Activated T-cell treated with anti-CD3 and anti-CD28 coated beads, Interleukin-2, amount 50 U/mL, for 24 hours (primary cell): ENCODE measurements around the gene RNASE13.

Experiments
- DNase-seq: peaks from one replicate; pipeline ENCODE4 v3.0.0-alpha.2; 2020
- H3K27ac Mint-ChIP-seq: 2 replicates; pipeline ENCODE4 v1.8.0; 2020; ENCODE audit warnings: mild to moderate bottlenecking, mixed read lengths
- H3K27me3 Mint-ChIP-seq: 2 replicates; pipeline ENCODE4 v1.8.0; 2020; ENCODE audit warnings: mixed read lengths
- H3K36me3 Mint-ChIP-seq: 2 replicates; pipeline ENCODE4 v1.8.0; 2020; ENCODE audit warnings: low read depth, mixed read lengths
- H3K4me1 Mint-ChIP-seq: 2 replicates; pipeline ENCODE4 v1.8.0; 2020; ENCODE audit warnings: low read depth, mixed read lengths
- H3K4me3 Mint-ChIP-seq: 2 replicates; pipeline ENCODE4 v1.8.0; 2020; ENCODE audit warnings: mild to moderate bottlenecking, moderate library complexity, mixed read lengths
- H3K9me3 Mint-ChIP-seq: 2 replicates; pipeline ENCODE4 v1.8.0; 2020; ENCODE audit warnings: mixed read lengths

The RNASE13 gene

DNA sequence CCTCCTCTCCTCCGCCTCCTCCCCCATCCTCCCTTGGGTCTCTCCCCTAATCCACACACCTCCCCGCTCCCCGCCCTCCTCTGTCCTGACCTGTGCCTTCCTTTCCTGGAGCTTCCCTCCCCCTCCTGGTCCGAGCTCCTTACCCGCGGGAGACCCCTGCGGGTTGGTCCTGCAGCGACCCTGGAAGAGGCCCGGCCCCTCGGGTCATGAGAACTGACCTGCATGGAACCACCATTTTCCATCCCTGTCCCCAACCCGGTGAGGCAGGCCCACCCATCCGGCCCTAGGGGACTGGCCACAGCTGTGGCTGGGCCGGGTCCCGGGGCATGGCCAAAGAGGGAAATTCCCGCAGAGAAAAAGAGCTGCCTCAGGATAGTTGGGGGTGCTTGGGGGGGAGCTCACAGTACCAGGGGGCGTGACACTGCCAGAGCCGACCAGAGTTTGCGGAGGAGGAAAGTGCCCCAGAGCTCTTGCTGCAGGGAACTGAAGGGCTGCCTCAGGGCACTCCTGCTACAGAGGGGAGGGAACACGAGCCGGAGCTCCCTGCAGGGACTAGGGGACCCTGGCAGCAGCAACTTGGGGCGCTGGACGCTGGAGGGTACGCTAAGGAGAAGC lies 36.1 kb upstream of the RNASE13 start:
- Mint-ChIP-seq H3K27me3 (peaks cover 70% of the 10 kb centered on the region), H3K4me1 (peaks cover 36% of the 10 kb centered on the region), H3K9me3 (no peaks in the 10 kb centered on the region), H3K4me3 (peak overlapping the region; percentile 72), H3K27ac (no peak overlapping the region), H3K36me3 (no peaks in the 10 kb centered on the region)
- DNase-seq = no peak

DNA sequence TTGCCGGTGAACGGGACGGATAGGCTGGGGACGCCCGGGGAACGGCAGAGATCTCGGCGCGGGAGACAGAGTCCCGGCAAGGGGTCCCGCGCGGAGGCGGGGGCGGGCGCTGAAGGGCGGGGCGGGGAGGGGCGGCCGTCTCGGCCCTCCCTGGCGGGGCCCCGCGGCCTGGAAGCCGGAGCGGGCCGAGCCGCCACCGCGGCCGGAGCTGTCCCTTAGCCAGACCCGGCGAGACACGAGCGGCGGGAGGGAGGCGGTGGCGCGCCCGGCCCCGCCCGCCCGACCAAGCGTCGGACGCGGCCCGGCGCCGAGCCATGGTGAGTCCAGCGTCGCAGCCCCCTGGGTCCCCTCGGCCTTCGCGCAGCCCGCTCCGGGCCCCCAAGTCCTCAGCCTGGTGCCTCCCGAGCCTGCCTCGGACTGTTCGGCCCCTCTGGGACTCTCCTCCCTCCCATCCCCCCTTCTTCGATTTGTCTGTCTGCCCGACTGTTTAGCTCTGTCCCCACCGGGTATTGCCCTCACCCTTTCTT lies 35.5 kb upstream of the RNASE13 start, which contains the start of gene ARHGEF40:
TSS of gene ARHGEF40 (plus strand) at position 222 of the 527 bp plus-strand sequence. CDS start at position 315, 93 bp downstream.
- Mint-ChIP-seq H3K4me1 (peaks cover 36% of the 10 kb centered on the region), H3K27ac (no peak within 1 kb of the TSS), H3K36me3 (no peaks in the 10 kb centered on the region), H3K4me3 (peak within 1 kb of the TSS; percentile 72), H3K27me3 (peaks cover 74% of the 10 kb centered on the region), H3K9me3 (no peaks in the 10 kb centered on the region)
- peak; percentile 49 for DNase-seq

DNA sequence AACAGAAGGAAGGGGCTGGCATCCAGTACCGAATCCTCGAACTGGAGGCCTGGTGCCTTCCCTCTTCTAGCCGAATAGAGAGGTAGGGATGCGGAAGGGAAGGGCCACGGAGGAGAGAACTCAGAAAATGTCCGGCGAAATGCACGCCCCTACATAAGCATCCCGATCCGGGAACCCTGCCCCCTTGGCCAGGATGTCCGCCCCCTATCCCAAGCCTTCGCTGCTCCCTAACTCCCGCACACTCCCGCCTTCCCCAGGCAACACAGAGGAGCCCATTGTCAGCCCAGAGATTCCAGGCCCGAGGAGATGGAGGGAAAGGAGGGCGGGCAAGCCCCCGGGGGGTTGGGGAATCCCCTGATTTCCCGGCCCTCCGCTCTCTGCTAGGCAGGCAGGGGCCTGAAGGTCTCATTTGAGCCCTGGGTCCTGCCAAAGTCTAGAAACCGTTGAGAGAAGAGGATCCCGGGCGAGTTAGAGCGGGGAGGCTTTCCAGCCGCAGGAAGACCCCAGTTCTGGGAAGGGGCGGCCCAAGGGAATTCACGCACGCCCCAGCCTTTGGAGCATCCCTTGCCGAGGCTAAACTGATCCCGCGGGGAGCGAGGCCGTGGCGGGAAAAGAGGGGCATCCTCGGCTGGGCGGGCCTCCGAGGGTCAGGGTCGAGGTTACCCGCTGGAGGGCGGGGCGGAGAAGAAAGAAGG lies 34.9 kb upstream of the RNASE13 start:
- no peak for DNase-seq
- no peaks in the 10 kb centered on the region for H3K36me3 Mint-ChIP-seq
- H3K27me3 Mint-ChIP-seq = peaks cover 77% of the 10 kb centered on the region
- no peaks in the 10 kb centered on the region for H3K9me3 Mint-ChIP-seq
- peak overlapping the region; percentile 70 for H3K4me3 Mint-ChIP-seq
- H3K27ac Mint-ChIP-seq = no peak overlapping the region
- H3K4me1 Mint-ChIP-seq = peaks cover 36% of the 10 kb centered on the region

DNA sequence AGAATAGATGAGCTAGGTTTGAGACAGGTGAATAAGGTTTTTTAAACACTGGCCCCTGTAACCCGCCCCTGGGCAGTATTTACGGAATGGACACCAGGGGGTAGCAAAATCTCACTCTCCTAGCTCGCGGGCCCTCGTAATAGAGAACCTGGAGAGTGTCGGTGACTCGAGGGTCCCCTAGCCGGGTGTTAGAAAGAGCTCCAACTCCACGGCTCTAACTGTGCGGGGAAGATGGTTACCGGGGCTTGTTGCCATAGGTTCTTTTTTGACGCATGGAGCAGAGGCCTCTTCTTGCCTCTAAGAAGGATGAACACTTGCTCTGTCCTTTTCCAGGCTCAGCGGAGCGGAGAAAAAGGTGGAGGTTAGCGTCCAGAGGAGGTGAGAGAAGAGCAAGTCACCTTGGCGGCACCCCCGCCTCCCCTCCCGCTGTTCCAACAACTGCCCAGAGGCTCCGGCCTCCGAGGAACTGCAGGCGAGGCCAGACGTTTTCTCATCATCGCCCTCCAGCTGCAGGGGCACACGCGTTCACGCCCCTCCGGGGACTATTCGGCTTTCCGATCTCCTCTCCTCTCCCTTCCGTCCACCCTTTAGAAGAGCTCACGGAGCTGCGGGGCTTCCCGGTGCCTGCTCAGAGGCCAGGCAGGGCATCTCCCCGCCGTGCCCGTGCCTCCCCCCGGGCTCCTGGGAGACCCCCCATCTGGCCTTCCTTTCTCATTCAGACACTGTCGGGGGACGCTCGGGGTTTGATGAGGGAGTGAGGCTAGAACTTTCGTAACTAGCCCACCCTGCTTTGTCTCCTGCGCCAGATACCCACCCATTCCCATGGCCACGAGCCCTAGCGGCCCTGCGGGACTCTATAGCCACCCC lies 34.1 kb upstream of the RNASE13 start:
- Mint-ChIP-seq H3K4me1 (peaks cover 36% of the 10 kb centered on the region), H3K36me3 (no peaks in the 10 kb centered on the region), H3K4me3 (peak overlapping the region; percentile 70), H3K9me3 (no peaks in the 10 kb centered on the region), H3K27me3 (peaks cover 78% of the 10 kb centered on the region), H3K27ac (no peak overlapping the region)
- DNase-seq = peak; percentile 57

DNA sequence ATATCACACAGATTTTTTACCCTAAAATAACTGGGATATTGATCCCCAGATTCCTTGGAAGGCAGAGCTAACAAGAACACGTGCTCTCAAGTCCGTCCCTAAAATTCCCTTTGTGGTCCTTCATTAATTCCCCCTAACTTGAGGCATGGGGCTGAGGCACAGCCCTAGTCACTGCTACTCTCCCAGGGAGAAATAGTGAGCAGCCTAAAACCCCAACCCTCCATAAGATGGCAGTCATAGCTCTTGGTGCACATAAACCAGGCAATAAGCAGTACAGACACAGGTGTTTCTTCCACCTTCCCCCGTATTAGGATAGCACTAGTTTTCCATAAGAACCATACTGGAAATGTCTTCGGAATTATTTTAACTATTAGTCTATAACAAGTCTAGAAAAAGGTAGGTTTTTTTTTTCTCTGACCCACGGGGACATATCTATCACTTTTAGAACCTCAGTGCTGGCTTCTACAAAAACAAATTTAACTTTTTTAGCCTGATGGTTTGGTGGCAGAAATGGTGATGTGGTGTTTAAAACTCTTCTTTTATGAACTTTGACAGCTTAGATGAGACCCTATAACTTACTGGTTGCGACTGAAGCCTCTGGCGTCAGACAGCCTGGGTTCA lies 32.4 kb upstream of the RNASE13 start:
- Mint-ChIP-seq H3K4me1 (peaks cover 34% of the 10 kb centered on the region), H3K27me3 (peaks cover 78% of the 10 kb centered on the region), H3K4me3 (no peak overlapping the region), H3K9me3 (no peaks in the 10 kb centered on the region), H3K36me3 (no peaks in the 10 kb centered on the region), H3K27ac (no peak overlapping the region)
- DNase-seq = no peak

DNA sequence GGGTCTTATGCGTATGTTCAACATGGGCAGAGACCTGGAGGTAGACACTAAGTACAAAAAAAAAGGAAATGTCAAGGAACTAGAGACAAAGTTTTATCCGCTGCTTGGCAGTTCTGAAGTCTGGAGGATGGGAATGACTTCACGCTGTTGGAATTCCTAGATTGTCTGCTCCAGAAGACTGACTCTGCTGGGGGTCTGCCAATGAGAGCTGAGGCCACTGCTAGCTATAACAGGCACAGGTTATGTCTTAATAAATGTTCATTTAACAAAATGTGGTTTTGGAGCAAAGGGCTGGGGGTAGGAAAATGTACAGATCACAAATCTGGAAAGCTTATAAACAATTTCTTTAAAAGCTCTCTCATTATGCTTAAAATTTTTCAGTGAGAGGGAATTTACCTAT lies 28.9 kb upstream of the RNASE13 start:
- DNase-seq = no peak
- Mint-ChIP-seq H3K4me3 (no peak overlapping the region), H3K36me3 (no peaks in the 10 kb centered on the region), H3K27ac (no peak overlapping the region), H3K4me1 (peaks cover 4% of the 10 kb centered on the region), H3K9me3 (no peaks in the 10 kb centered on the region), H3K27me3 (peaks cover 58% of the 10 kb centered on the region)

DNA sequence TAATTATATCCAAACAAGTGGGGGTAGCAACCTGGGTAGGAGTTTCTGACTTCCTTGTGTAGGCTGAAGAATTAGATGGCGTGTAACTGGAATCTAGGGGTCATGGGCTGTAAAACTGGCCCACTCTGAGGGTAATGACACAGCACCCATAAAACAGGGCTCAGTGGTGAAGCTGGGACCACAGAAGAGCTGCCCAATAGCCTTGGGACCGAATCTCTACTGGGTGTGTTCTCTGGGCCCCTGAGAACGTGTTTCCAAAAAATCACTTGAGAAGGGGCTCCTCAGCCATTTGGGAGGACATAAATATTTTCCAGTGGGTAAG lies 26.7 kb upstream of the RNASE13 start:
- DNase-seq = no peak
- no peaks in the 10 kb centered on the region for H3K9me3 Mint-ChIP-seq
- no peak overlapping the region for H3K27ac Mint-ChIP-seq
- no peaks in the 10 kb centered on the region for H3K4me1 Mint-ChIP-seq
- no peak overlapping the region for H3K4me3 Mint-ChIP-seq
- H3K36me3 Mint-ChIP-seq = no peaks in the 10 kb centered on the region
- H3K27me3 Mint-ChIP-seq = peaks cover 38% of the 10 kb centered on the region

DNA sequence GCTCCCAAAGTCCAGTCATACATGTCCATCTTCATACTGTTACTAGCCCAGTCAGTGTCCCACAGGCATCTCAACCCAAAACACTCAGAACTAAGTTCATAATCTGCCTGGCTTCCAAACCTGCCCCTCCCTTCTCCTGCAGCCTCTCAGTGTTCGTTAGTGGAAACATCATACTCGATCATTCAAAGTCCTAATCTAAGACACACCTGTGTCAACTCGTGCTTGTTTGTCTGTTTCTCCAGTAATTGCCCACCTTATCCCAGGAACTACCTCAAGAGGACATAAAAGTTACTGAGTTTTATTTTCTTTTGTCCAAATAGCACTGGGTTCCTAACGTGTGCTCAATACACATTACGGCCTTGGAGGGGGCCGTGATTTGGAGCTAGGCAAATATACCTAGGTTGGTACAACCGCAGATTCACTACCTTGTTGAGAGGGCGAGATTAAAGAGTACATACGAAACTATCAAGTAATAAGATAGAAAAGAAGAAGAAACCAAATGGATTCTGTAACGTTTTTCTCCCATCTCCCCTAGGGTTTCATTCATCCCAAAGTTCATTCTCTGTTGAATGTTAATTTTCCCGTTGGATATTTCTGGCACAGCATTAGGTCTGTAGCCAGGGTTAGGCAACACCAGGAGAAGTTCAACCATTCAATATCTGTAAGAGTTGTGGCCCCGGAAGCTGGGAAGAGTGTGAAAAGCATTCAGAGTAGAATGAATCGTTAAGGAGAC lies 26.2 kb upstream of the RNASE13 start:
- DNase-seq = no peak
- H3K27ac Mint-ChIP-seq = no peak overlapping the region
- H3K36me3 Mint-ChIP-seq = no peaks in the 10 kb centered on the region
- no peaks in the 10 kb centered on the region for H3K9me3 Mint-ChIP-seq
- H3K27me3 Mint-ChIP-seq = peaks cover 35% of the 10 kb centered on the region
- H3K4me1 Mint-ChIP-seq = no peaks in the 10 kb centered on the region
- H3K4me3 Mint-ChIP-seq = no peak overlapping the region

DNA sequence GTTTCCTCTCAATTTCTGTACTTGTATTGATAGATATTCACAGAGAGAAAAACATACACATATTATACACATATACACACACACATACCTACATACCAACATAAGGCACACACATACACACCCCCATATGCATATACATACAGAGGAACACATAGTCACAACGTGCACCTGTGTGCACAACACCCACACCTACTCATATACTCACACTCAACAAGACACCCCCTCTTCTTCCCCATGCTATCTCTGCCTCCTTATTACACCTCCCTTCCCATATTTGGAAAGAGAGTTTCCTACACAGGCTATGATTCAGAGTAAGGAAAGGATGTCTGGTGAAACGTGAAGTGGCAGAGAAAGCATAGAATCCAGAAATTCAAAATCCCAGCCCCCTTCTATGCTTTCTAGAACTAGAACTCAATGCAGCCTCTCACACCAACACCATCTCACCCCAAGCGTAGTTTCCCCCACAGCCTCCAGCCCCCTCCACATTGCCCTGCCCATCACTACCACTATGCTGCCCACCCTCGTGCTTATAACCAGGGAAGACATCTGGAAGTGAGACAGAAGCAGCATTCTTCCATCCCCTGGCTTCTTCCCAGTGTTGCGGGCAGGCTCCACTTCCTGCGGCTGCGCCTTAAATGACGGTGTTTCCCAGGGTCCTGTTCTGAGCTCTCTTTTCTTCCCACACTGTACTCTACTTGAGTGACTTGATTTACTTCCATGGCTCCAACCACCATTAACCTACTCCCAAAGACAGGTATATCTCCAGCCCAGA lies 25.4 kb upstream of the RNASE13 start:
- no peak overlapping the region for H3K4me3 Mint-ChIP-seq
- H3K4me1 Mint-ChIP-seq = no peaks in the 10 kb centered on the region
- no peaks in the 10 kb centered on the region for H3K9me3 Mint-ChIP-seq
- no peaks in the 10 kb centered on the region for H3K36me3 Mint-ChIP-seq
- no peak overlapping the region for H3K27ac Mint-ChIP-seq
- H3K27me3 Mint-ChIP-seq = peaks cover 29% of the 10 kb centered on the region
- no peak for DNase-seq

DNA sequence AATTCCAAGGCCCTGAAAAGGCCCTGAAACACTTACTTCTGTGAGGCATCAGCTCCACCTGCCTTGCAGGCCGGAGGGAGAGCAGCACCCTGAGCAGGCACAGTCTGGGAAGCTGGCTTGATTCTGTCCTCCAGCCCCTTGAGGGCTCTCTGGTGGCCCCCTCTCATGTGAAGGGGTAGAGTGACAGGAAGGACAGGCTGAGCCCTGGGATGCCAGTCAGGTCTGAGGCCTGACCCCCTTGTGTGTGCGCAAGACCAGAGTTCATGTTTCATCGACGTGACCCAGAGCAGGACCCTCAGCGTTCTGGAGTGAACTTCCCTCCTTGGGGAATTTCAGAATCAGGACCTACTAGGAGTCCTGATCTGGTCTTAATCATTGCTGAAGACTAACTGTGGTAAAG lies 24.3 kb upstream of the RNASE13 start:
- no peaks in the 10 kb centered on the region for H3K36me3 Mint-ChIP-seq
- H3K4me3 Mint-ChIP-seq = no peak overlapping the region
- DNase-seq = no peak
- peaks cover 3% of the 10 kb centered on the region for H3K4me1 Mint-ChIP-seq
- peaks cover 28% of the 10 kb centered on the region for H3K27me3 Mint-ChIP-seq
- no peak overlapping the region for H3K27ac Mint-ChIP-seq
- H3K9me3 Mint-ChIP-seq = no peaks in the 10 kb centered on the region

DNA sequence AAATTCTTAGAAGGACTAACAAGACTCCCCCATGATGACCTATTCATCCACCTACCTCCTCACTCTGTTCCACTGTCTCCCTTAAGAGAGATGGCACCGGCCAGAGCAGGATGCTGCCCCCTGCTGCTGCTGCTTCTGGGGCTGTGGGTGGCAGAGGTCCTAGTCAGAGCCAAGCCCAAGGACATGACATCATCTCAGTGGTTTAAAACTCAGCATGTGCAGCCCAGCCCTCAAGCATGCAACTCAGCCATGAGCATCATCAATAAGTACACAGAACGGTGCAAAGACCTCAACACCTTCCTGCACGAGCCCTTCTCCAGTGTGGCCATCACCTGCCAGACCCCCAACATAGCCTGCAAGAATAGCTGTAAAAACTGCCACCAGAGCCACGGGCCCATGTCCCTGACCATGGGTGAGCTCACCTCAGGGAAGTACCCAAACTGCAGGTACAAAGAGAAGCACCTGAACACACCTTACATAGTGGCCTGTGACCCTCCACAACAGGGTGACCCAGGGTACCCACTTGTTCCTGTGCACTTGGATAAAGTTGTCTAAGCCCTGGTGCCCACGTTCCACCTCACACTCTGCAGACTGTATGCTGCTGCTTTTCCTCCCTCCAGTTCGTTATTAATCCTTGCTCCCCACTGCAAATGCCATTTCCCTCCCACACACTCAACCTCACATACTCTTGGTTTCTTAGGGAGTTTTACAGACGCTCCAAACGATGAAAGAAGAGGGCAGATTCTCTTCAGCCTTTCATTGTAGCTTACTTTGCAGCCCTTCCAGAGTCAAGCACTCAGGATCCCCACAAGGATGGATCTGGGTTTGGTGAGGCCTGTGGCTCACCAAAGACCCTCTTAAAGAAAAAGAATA lies 23.4 kb upstream of the RNASE13 start, which contains the start of gene RNASE8:
TSS of gene RNASE8 (plus strand) at position 20 of the 873 bp plus-strand sequence. CDS start at position 91, 71 bp downstream.
- peaks cover 3% of the 10 kb centered on the region for H3K4me1 Mint-ChIP-seq
- peaks cover 19% of the 10 kb centered on the region for H3K27me3 Mint-ChIP-seq
- DNase-seq = no peak
- H3K27ac Mint-ChIP-seq = no peak within 1 kb of the TSS
- no peaks in the 10 kb centered on the region for H3K36me3 Mint-ChIP-seq
- no peaks in the 10 kb centered on the region for H3K9me3 Mint-ChIP-seq
- H3K4me3 Mint-ChIP-seq = no peak within 1 kb of the TSS

DNA sequence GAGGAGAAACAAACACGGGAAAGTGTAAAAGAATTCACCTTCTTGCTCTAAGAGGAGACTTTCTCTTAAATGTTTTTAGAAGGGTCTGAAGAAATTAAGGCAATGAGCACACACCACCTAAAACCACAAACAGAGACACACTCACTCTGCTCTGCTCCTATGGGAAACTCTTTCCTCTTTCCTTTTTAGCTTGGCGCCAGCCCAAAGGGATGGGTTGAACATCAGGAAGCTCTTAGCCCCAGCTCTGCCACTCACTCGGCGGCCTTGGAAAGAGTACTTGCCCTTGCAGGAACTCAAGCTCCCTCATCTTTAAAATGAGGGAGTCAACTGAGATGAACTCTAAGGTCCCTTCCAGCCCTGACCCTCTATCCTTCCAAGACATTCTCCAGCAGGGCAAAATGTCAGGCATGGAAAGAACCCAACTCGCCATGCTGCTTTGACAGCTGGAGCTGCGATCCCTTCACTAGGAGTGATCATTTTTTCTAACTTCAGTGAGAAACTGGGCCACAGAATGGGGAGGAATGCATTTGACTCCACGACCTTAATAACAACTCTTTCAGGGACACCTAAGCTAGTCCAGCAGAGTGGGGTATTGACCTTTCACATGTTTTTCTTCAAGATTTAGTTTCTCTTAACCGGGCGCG lies 22.0 kb upstream of the RNASE13 start:
- Mint-ChIP-seq H3K27ac (no peak overlapping the region), H3K4me3 (no peak overlapping the region), H3K27me3 (peaks cover 11% of the 10 kb centered on the region), H3K36me3 (no peaks in the 10 kb centered on the region), H3K9me3 (no peaks in the 10 kb centered on the region), H3K4me1 (peaks cover 3% of the 10 kb centered on the region)
- no peak for DNase-seq
